H1 (cell line): ENCODE results near the gene NT5C1A. TPM values are rescaled to one million over a fixed set of nuclear protein-coding genes. Genes with fewer than 3 reads are reported as not detected.

Experiments
- CTCF ChIA-PET: fragments of 300-600 bp; sonication (Branson Sonifier 250); formaldehyde crosslinking; loops from one replicate; lab custom pipeline; 2021; ENCODE audit not compliant: partially characterized antibody; lab: Charles Lee
- POLR2A ChIA-PET: fragments of 300-600 bp; sonication (Branson Sonifier 250); formaldehyde crosslinking; loops from one replicate; lab custom pipeline; 2021; ENCODE audit warnings: inconsistent platforms; ENCODE audit not compliant: partially characterized antibody; lab: Charles Lee
- DNase-seq, 2 experiments: peaks; one replicate each; pipeline versions ENCODE4 v3.0.0 to v3.0.0-alpha.2; 2010 to 2022; ENCODE audit warnings: low spot score in 2 of 2, low read depth in 1 of 2, mixed read lengths in 1 of 2
- FAIRE-seq: peaks from 2 replicates; lab custom pipeline; 2011; peaks lifted over from hg19 to GRCh38; lab: Jason Lieb, UNC
- H2AFZ ChIP-seq: 2 replicates; pipeline ENCODE4 v1.8.1; 2012; ENCODE audit warnings: low read length, inconsistent platforms
- H2AK5ac ChIP-seq: 2 replicates; pipeline ENCODE4 v1.6.1; 2013; ENCODE audit warnings: low read depth, low read length
- H2BK120ac ChIP-seq: replicated peaks from 2 replicates; pipeline ENCODE3; 2013; ENCODE audit warnings: low read depth, low read length, inconsistent platforms
- H2BK12ac ChIP-seq: 2 replicates; pipeline ENCODE4 v1.6.1; 2013; ENCODE audit warnings: low read depth, low read length
- H2BK15ac ChIP-seq: 2 replicates; pipeline ENCODE4 v1.6.1; 2013; ENCODE audit warnings: low read length
- H2BK20ac ChIP-seq: 2 replicates; pipeline ENCODE4 v1.6.1; 2013; ENCODE audit warnings: low read length
- H2BK5ac ChIP-seq: 2 replicates; pipeline ENCODE4 v1.6.1; 2013; ENCODE audit warnings: low read depth, low read length
- H3K14ac ChIP-seq: 2 replicates; pipeline ENCODE4 v1.6.1; 2013; ENCODE audit warnings: inconsistent platforms; ENCODE audit not compliant: insufficient read length
- H3K18ac ChIP-seq: 2 replicates; pipeline ENCODE4 v1.6.1; 2013; ENCODE audit warnings: low read length; ENCODE audit errors: extremely low read depth
- H3K23ac ChIP-seq: 2 replicates; pipeline ENCODE4 v1.6.1; 2013; ENCODE audit warnings: inconsistent platforms; ENCODE audit not compliant: insufficient read length
- H3K23me2 ChIP-seq: 2 replicates; pipeline ENCODE4 v1.6.1; 2013; ENCODE audit warnings: low read depth, low read length
- H3K27ac ChIP-seq: 2 replicates; pipeline ENCODE4 v1.6.1; 2011; ENCODE audit warnings: low read depth, low read length, inconsistent platforms
- H3K27me3 ChIP-seq, 4 experiments: replicated peaks in 1 of 4; 1 replicate in 1 of 4; 2 replicates in 3 of 4; pipeline versions ENCODE4 v1.6.1 to v1.8.1; 2011 to 2013; ENCODE audit warnings: low read length in 3 of 4, mild to moderate bottlenecking in 3 of 4, inconsistent platforms in 2 of 4, mixed read lengths in 2 of 4, moderate library complexity in 1 of 4; ENCODE audit not compliant: control insufficient read depth in 3 of 4, insufficient read depth in 3 of 4; ENCODE audit errors: extremely low read depth in 1 of 4
- H3K36me3 ChIP-seq, 4 experiments: 2 replicates each; pipeline versions ENCODE4 v1.6.1 to v1.8.1; 2011 to 2013; ENCODE audit warnings: mild to moderate bottlenecking in 4 of 4, low read length in 3 of 4, moderate library complexity in 2 of 4, control low read depth in 1 of 4, inconsistent platforms in 1 of 4; ENCODE audit not compliant: insufficient read depth in 4 of 4, control insufficient read depth in 2 of 4
- H3K4ac ChIP-seq: replicated peaks from 2 replicates; pipeline ENCODE3; 2013; ENCODE audit warnings: low read length, low read depth, mixed read lengths, inconsistent platforms; ENCODE audit not compliant: insufficient read length
- H3K4me1 ChIP-seq, 4 experiments: replicated peaks in 1 of 4; 1 replicate in 1 of 4; 2 replicates in 3 of 4; pipeline versions ENCODE4 v1.6.1 to v1.8.1; 2011 to 2013; ENCODE audit warnings: low read length in 3 of 4, inconsistent platforms in 2 of 4, mixed read lengths in 1 of 4; ENCODE audit not compliant: insufficient read depth in 4 of 4, control insufficient read depth in 3 of 4
- H3K4me2 ChIP-seq, 2 experiments: 2 replicates each; pipeline versions ENCODE4 v1.6.1 to v1.8.1; 2011 to 2013; ENCODE audit warnings: low read depth in 2 of 2, low read length in 2 of 2, control low read depth in 1 of 2, inconsistent platforms in 1 of 2, mild to moderate bottlenecking in 1 of 2; ENCODE audit not compliant: insufficient read depth in 1 of 2
- H3K4me3 ChIP-seq, 4 experiments: fragments of 200-600, 300-600 bp in 1 of 4; sonication (generic), shearing (Covaris generic), sonication (Bioruptor Twin) in 1 of 4; 2 replicates each; pipeline versions ENCODE4 v1.5.1 to v1.8.1; 2011 to 2016; ENCODE audit warnings: low read length in 4 of 4, low read depth in 3 of 4, control low read depth in 2 of 4, inconsistent platforms in 2 of 4, mild to moderate bottlenecking in 2 of 4, mixed read lengths in 1 of 4, moderate library complexity in 1 of 4; ENCODE audit not compliant: insufficient read depth in 2 of 4; ENCODE audit errors: extremely low read depth in 1 of 4
- H3K56ac ChIP-seq: replicated peaks from 2 replicates; pipeline ENCODE3; 2013; ENCODE audit warnings: low read depth, mild to moderate bottlenecking, mixed read lengths, low read length, inconsistent platforms; ENCODE audit not compliant: insufficient read length
- H3K79me1 ChIP-seq: 2 replicates; pipeline ENCODE4 v1.6.1; 2013; ENCODE audit warnings: low read depth, low read length, control low read depth
- H3K79me2 ChIP-seq, 2 experiments: 2 replicates each; pipeline versions ENCODE4 v1.6.1 to v1.8.1; 2012 to 2013; ENCODE audit warnings: low read length in 2 of 2, mild to moderate bottlenecking in 2 of 2, inconsistent platforms in 1 of 2; ENCODE audit not compliant: insufficient read depth in 2 of 2, control insufficient read depth in 1 of 2
- H3K9ac ChIP-seq, 4 experiments: replicated peaks in 1 of 4; 1 replicate in 1 of 4; 2 replicates in 3 of 4; pipeline versions ENCODE4 v1.6.1 to v1.8.1; 2011 to 2013; ENCODE audit warnings: low read depth in 3 of 4, low read length in 3 of 4, control low read depth in 2 of 4, mild to moderate bottlenecking in 2 of 4, moderate library complexity in 2 of 4, inconsistent platforms in 1 of 4; ENCODE audit errors: extremely low read depth in 1 of 4
- H3K9me3 ChIP-seq, 2 experiments: 2 replicates each; pipeline versions ENCODE4 v1.6.1 to v1.8.1; 2012 to 2013; ENCODE audit warnings: mild to moderate bottlenecking in 2 of 2, moderate library complexity in 2 of 2, control low read depth in 1 of 2, inconsistent platforms in 1 of 2, low read depth in 1 of 2, low read length in 1 of 2, mixed read lengths in 1 of 2; ENCODE audit not compliant: insufficient read depth in 2 of 2
- H4K20me1 ChIP-seq, 2 experiments: replicated peaks in 1 of 2; 2 replicates each; pipeline versions ENCODE3 to v1.8.1; 2011 to 2013; ENCODE audit warnings: inconsistent platforms in 2 of 2, low read length in 2 of 2, mild to moderate bottlenecking in 1 of 2; ENCODE audit not compliant: insufficient read depth in 2 of 2, control insufficient read depth in 1 of 2
- H4K5ac ChIP-seq: 2 replicates; pipeline ENCODE4 v1.6.1; 2013; ENCODE audit warnings: low read length, low read depth, mixed read lengths, inconsistent platforms; ENCODE audit not compliant: insufficient read length
- H4K8ac ChIP-seq: 2 replicates; pipeline ENCODE4 v1.8.0; 2013; ENCODE audit warnings: mild to moderate bottlenecking, moderate library complexity, low read length, inconsistent platforms; ENCODE audit not compliant: insufficient read depth; ENCODE audit errors: extremely low read depth
- H4K91ac ChIP-seq: replicated peaks from 2 replicates; pipeline ENCODE3; 2013; ENCODE audit warnings: low read length, mixed read lengths, inconsistent platforms; ENCODE audit not compliant: insufficient read length
- CBX8 ChIP-seq: fragments of 300-800, 300-1000 bp; sonication (generic); IDR thresholded peaks from 2 replicates; pipeline ENCODE4 v1.7.1; 2016; ENCODE audit warnings: low read depth, low read length, borderline replicate concordance
- CEBPB ChIP-seq: IDR thresholded peaks from 2 replicates; pipeline ENCODE4 v1.6.1; 2012; ENCODE audit warnings: low read depth, low read length
- CTBP2 ChIP-seq: IDR thresholded peaks from 2 replicates; pipeline ENCODE4 v1.7.0; 2011; ENCODE audit warnings: borderline replicate concordance, mild to moderate bottlenecking, moderate library complexity, mixed read lengths, low read length; ENCODE audit not compliant: insufficient read depth, insufficient read length
- MAFK ChIP-seq: IDR thresholded peaks from 2 replicates; pipeline ENCODE4 v1.6.1; 2012; ENCODE audit warnings: low read depth, mild to moderate bottlenecking, improper control_type of control experiment, low read length
- MAX ChIP-seq: IDR thresholded peaks from 2 replicates; pipeline ENCODE4 v1.6.1; 2012; ENCODE audit warnings: inconsistent platforms
- SUZ12 ChIP-seq: fragments of 200-600 bp; sonication (generic); IDR thresholded peaks from 2 replicates; pipeline ENCODE4 v1.6.1; 2012; ENCODE audit warnings: mild to moderate bottlenecking, inconsistent platforms, low read length, moderate library complexity, mixed read lengths
- USF2 ChIP-seq: IDR thresholded peaks from 2 replicates; pipeline ENCODE4 v1.6.1; 2011; ENCODE audit warnings: low read length, improper control_type of control experiment
- polyA plus RNA-seq, 7 experiments: library from polyadenylated mRNA; depleted of rRNA in 3 of 7; stranded (reverse) in 5 of 7; unstranded in 2 of 7; fragments of >200 nt in 5 of 7; fragments of 200-250 nt in 2 of 7; gene quantifications; 1 replicate in 5 of 7; 2 replicates in 1 of 7; 4 replicates in 1 of 7; pipeline versions ENCODE4 v1.2.1 to v1.2.3, GENCODE V29; 2011 to 2013; ENCODE audit warnings: missing spikeins in 2 of 7, mixed read lengths in 2 of 7
- total RNA-seq: library from RNA; stranded (reverse); fragmentation: NEBNext Ultra II Directional; extraction: Animal tissue kit (Norgen Biotek cat#: 25700); gene quantifications from 2 replicates; pipeline ENCODE4 v1.2.1, GENCODE V29; 2021

Gene NT5C1A
- total and polyA plus RNA-seq, 2 of the 8 experiments (the other 6 are each of a cell fraction or from before 2014, with no cell fraction given): not detected

GRCh38 chr1:39689635-39690034 is 17.7 kb upstream of the NT5C1A start:
- peaks cover 0 to 16% (median 7%) of the 10 kb centered on the region in 4 experiments; a peak in 5 of 7 replicates for H3K4me1 ChIP-seq
- H3K23ac ChIP-seq: no peak overlapping the region
- no peak overlapping the region for H2AFZ ChIP-seq
- no peak overlapping the region for H3K27ac ChIP-seq
- H3K36me3 ChIP-seq: no peaks in the 10 kb centered on the region
- FAIRE-seq (no peak), DNase-seq (no peak)
- no peak overlapping the region for H3K9ac ChIP-seq
- CTCF ChIA-PET: interaction anchor here (1.0 to 3.5 kb wide), 8 partner anchors 11 to 34 kb away, joined by 3 to 16 read pairs (median 4); partner anchors contain the start of gene NT5C1A
- H4K91ac ChIP-seq: no peak overlapping the region
- H3K18ac ChIP-seq: no peak overlapping the region
- H3K23me2 ChIP-seq: peaks cover 5% of the 10 kb centered on the region; the same call in 1 of the 2 replicates
- no peak for TF ChIP-seq USF2
- no peak for TF ChIP-seq CEBPB
- no peak for TF ChIP-seq CTBP2
- TF ChIP-seq CBX8: no peak
- TF ChIP-seq SUZ12: no peak
- TF ChIP-seq MAFK: no peak
- TF ChIP-seq MAX: no peak
- H2BK5ac ChIP-seq: no peak overlapping the region
- H3K4me2 ChIP-seq: no peak overlapping the region
- H3K79me2 ChIP-seq: no peaks in the 10 kb centered on the region
- no peak overlapping the region for H3K4ac ChIP-seq
- H2AK5ac ChIP-seq: no peak overlapping the region
- no peak overlapping the region for H4K5ac ChIP-seq
- H3K56ac ChIP-seq: no peak overlapping the region
- H4K8ac ChIP-seq: no peak overlapping the region
- H2BK12ac ChIP-seq: no peak overlapping the region
- H3K14ac ChIP-seq: no peak overlapping the region
- no peak overlapping the region for H2BK120ac ChIP-seq
- POLR2A ChIA-PET: interaction anchor here (5.7 kb wide), 1 partner anchor 11 kb away, joined by 32 read pairs; no protein-coding TSS in a partner anchor
- H3K9me3 ChIP-seq: no peaks in the 10 kb centered on the region
- no peaks in the 10 kb centered on the region for H3K79me1 ChIP-seq
- no peak overlapping the region for H2BK15ac ChIP-seq
- no peak overlapping the region for H3K4me3 ChIP-seq
- H4K20me1 ChIP-seq: peaks cover 0 to 7% of the 10 kb centered on the region in 2 experiments
- H3K27me3 ChIP-seq: peaks cover 77 to 95% (median 91%) of the 10 kb centered on the region in 4 experiments
- no peak overlapping the region for H2BK20ac ChIP-seq
